WERI-Rb-1 (cell line): Measurements from ENCODE around the gene GOLGA6L1.
"Not testable (repeated sequence)": the region's sequence is repeated elsewhere in the genome, so short reads cannot be mapped to it uniquely, and the experiment has no call there.

Experiments used
- DNase-seq: peaks from one replicate; pipeline ENCODE4 v3.0.0-alpha.2; 2020
- H3K27ac ChIP-seq: fragments of 250-450 bp; sonication (Bioruptor Pico); 2 replicates; pipeline ENCODE4 v1.5.1; 2020; ENCODE audit warnings: mild to moderate bottlenecking, moderate library complexity
- H3K27me3 ChIP-seq: fragments of 250-450 bp; sonication (Bioruptor Pico); 2 replicates; pipeline ENCODE4 v1.5.1; 2021; ENCODE audit warnings: mild to moderate bottlenecking, low read depth, moderate library complexity; ENCODE audit not compliant: insufficient read depth, severe bottlenecking
- H3K36me3 ChIP-seq: fragments of 250-450 bp; sonication (Bioruptor Pico); 2 replicates; pipeline ENCODE4 v1.5.1; 2020; ENCODE audit warnings: mild to moderate bottlenecking, moderate library complexity
- H3K4me3 ChIP-seq: 2 replicates; pipeline ENCODE4 v1.5.1; 2011; ENCODE audit warnings: low read depth, mild to moderate bottlenecking, control low read depth, low read length
- H3K9me3 ChIP-seq: fragments of 250-450 bp; sonication (Bioruptor Pico); 2 replicates; pipeline ENCODE4 v1.5.1; 2021; ENCODE audit warnings: mild to moderate bottlenecking, moderate library complexity; ENCODE audit not compliant: severe bottlenecking
- TF ChIP-seq, protein P1 (sequence below): IDR thresholded peaks from 2 replicates; pipeline ENCODE4 v1.5.1; 2011; ENCODE audit warnings: low read depth, mild to moderate bottlenecking, control low read depth, inconsistent platforms, low read length

GOLGA6L1 gene

DNA sequence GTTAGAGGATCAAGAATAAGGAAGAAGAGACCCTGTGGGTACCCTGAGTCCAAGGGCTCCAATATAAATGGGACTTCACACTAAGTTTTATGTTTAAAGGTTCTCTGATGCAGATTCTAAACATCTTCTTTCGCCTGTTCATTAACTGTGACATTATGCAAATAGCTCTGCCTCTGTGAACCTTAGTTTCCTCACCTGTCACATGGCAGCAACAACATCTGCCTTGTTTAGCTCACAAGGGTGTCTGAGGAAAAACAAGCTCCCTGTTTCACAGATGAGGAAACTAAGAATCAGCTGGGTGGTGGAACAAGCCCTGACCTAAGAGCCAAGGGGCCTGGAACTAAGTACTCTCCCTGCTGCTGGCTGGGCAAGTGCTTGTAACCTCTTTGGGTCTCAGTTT lies 40.8 kb downstream of the GOLGA6L1 start:
- no peak overlapping the region for H3K27ac ChIP-seq
- TF ChIP-seq, protein P1, sequence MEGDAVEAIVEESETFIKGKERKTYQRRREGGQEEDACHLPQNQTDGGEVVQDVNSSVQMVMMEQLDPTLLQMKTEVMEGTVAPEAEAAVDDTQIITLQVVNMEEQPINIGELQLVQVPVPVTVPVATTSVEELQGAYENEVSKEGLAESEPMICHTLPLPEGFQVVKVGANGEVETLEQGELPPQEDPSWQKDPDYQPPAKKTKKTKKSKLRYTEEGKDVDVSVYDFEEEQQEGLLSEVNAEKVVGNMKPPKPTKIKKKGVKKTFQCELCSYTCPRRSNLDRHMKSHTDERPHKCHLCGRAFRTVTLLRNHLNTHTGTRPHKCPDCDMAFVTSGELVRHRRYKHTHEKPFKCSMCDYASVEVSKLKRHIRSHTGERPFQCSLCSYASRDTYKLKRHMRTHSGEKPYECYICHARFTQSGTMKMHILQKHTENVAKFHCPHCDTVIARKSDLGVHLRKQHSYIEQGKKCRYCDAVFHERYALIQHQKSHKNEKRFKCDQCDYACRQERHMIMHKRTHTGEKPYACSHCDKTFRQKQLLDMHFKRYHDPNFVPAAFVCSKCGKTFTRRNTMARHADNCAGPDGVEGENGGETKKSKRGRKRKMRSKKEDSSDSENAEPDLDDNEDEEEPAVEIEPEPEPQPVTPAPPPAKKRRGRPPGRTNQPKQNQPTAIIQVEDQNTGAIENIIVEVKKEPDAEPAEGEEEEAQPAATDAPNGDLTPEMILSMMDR = no peak
- no peak overlapping the region for H3K4me3 ChIP-seq
- DNase-seq = no peak
- H3K36me3 ChIP-seq = no peaks in the 10 kb centered on the region
- no peaks in the 10 kb centered on the region for H3K27me3 ChIP-seq
- peaks cover 3% of the 10 kb centered on the region for H3K9me3 ChIP-seq

DNA sequence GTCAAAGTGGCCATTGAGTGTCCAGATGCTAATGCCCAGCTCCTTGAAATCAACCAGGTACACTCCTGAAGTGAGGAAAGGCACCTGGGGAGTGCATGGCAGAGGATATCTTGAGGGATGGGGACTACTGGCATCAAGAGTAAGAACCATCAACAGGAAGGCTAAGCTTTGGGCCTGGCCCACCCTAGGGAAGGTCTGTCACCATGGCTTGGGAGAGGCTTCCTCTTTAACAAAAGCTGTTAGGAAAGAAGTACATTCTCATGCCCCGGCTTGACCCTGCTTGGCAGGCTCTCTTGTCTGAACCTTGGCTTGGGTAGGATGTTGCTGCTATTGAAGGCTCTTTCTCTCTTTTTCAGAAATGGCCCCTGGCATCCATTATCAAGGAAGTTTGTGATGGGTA lies 53.5 kb downstream of the GOLGA6L1 start:
- Histone ChIP-seq H3K36me3 (no peaks in the 10 kb centered on the region), H3K4me3 (no peak overlapping the region), H3K27me3 (peaks cover 2% of the 10 kb centered on the region), H3K27ac (no peak overlapping the region), H3K9me3 (no peaks in the 10 kb centered on the region)
- TF ChIP-seq, protein P1 = no peak
- no peak for DNase-seq

DNA sequence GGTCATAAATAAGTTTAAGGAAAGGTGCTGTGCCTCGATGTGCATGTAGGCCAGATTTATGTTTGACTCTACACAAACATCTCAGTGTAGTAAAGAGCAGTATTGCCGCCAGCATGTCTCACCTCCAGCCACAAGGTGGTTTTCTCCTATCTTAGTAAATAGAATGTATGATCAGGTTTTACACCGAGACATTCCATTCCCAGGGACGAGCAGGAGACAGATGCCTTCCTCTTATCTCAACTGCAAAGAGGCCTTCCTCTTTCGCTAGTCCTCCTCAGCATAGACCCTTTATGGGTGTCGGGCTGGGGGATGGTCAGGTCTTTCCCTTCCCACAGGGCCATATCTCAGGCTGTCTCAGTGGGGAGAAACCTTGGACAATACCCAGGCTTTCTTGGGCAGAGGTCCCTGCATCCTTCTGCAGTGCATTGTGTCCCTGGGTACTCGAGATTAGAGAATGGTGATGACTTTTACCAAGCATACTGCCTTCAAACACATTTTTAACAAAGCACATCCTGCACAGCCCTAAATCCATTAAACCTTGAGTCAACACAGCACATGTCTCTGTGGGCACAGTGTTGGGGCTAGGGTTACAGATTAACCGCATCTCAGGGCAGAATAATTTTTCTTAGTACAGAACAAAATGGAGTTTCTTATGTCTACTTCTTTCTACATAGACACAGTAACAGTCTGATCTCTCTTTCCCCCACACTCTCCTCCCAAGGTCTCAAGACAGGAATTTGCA lies 54.5 kb downstream of the GOLGA6L1 start:
- DNase-seq, H3K9me3 ChIP-seq, H3K27me3 ChIP-seq, H3K27ac ChIP-seq, H3K36me3 ChIP-seq, H3K4me3 ChIP-seq: not testable (repeated sequence)

DNA sequence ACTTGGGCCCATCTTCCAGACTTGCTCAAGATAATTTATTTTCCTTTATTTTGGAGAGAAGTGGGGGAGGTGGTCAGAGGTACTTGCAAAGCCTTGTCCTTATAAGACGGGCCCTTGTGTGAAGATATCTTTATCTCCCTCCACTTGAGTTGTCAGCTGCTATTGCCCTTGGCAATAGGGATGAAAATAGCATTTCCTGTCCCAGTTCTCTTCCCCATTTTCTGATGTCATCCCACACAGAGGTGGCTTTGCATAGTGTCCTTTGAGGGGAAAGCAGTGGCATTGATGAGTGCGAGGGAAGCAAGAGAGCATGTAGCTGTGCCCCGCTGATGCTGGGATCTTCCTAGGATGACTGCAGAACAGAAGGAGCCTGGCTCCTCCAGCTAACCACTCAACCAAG lies 55.4 kb downstream of the GOLGA6L1 start:
- H3K27ac ChIP-seq = no peak overlapping the region
- H3K4me3 ChIP-seq = no peak overlapping the region
- no peaks in the 10 kb centered on the region for H3K9me3 ChIP-seq
- no peak for DNase-seq
- no peaks in the 10 kb centered on the region for H3K36me3 ChIP-seq
- H3K27me3 ChIP-seq = peaks cover 6% of the 10 kb centered on the region
- TF ChIP-seq, protein P1 = no peak

DNA sequence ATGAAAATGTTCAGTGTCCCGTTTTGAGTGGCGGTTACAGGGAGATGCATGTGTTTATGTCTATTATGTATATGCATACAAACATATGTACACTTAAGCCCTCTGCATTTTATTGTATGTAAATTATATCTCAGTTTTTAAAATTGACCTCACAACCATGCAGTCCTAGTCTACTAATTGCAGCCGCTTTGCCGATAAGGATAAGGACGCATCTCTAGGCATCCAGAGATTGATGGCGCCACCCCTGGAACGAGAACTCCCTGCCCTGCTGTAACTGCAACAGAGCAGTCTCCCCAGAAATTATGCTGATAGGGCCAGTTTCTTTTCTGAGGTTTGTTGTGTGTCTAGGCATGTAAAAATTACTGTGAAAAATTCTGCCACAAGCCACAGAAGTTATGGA lies 56.9 kb downstream of the GOLGA6L1 start:
- H3K36me3 ChIP-seq = no peaks in the 10 kb centered on the region
- TF ChIP-seq, protein P1 = no peak
- H3K27ac ChIP-seq = no peak overlapping the region
- no peaks in the 10 kb centered on the region for H3K9me3 ChIP-seq
- H3K4me3 ChIP-seq = no peak overlapping the region
- no peak for DNase-seq
- peaks cover 12% of the 10 kb centered on the region for H3K27me3 ChIP-seq
